ENCODE data around the gene KAZN. TPM values are rescaled to one million over a fixed set of nuclear protein-coding genes. Genes with fewer than 3 reads are reported as not detected.

KAZN gene
- total RNA-seq, 1 donor from 2014 or later: 5.7 TPM

DNA sequence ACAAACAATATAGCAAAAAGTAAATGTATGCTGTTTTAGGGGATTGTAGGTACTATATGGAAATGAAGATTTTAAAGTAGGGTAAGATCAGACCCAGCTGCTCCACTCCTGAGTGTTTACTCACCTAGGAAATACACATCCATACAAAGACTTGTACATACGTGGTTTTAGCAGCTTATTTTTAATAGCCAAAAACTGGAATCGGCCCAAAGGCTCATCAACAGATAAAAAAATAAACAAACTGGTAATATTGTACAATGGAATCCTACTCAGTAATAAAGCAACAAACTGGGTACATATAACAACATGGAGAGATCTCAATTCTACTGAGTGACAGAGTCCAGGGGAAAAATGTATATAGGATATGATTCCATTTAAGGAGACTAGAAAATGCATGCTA, 375.9 kb downstream of the KAZN start:
- DNase-seq (ENCODE audit: low read depth): no peak
- TF ChIP-seq, protein P1, sequence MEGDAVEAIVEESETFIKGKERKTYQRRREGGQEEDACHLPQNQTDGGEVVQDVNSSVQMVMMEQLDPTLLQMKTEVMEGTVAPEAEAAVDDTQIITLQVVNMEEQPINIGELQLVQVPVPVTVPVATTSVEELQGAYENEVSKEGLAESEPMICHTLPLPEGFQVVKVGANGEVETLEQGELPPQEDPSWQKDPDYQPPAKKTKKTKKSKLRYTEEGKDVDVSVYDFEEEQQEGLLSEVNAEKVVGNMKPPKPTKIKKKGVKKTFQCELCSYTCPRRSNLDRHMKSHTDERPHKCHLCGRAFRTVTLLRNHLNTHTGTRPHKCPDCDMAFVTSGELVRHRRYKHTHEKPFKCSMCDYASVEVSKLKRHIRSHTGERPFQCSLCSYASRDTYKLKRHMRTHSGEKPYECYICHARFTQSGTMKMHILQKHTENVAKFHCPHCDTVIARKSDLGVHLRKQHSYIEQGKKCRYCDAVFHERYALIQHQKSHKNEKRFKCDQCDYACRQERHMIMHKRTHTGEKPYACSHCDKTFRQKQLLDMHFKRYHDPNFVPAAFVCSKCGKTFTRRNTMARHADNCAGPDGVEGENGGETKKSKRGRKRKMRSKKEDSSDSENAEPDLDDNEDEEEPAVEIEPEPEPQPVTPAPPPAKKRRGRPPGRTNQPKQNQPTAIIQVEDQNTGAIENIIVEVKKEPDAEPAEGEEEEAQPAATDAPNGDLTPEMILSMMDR (conservative IDR thresholded peaks at IDR 0.05; ENCODE audit: low read depth, low read length): no peak
- H3K4me3 ChIP-seq (ENCODE audit: low read depth, low read length): no peak overlapping the region

DNA sequence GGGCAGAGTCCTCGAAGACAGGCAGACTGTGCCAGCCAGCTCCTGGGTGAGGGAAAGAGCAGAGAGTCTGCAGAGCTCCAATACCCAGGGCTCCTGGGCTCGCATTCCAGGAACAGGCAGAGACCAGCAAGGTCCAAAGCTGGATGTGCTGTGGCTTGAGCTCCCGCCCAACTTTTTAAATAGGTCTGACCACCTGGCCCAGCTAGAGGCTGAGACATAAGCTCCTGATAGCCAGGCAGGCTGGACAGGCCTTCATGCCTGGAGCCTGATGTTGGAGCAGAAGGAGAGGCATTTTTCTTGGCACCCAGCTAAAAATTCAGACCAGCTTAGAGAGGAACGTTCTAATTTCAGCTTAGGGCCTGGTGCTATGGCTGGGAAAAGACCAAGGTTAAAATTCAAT, 376.6 kb downstream of the KAZN start:
- TF ChIP-seq, protein P1 (conservative IDR thresholded peaks at IDR 0.05; ENCODE audit: low read depth, low read length): no peak
- H3K4me3 ChIP-seq (ENCODE audit: low read depth, low read length): no peak overlapping the region
- no peak for DNase-seq (ENCODE audit: low read depth)

DNA sequence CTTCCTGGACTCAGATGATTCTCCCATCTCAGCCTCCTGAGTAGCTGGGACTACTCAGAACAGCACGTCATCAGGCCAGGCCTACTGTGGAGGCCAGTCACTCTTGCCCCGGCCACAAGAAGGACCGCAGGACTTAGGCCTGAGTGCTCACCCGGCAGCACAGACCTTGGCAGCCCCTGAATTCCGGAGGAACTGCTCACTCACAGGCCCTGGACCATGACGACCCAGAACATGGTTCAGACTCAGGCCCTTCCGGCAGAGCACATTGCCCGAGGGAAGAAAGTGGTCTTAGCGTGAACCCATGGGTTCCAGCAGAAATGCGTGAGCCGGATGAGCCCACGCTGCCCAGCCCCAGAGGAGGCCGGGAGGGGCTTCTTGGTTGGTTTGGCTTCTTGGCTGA, 377.8 kb downstream of the KAZN start:
- peak; percentile 94 for DNase-seq (ENCODE audit: low read depth)
- TF ChIP-seq, protein P1 (conservative IDR thresholded peaks at IDR 0.05; ENCODE audit: low read depth, low read length): no peak
- no peak overlapping the region for H3K4me3 ChIP-seq (ENCODE audit: low read depth, low read length)

DNA sequence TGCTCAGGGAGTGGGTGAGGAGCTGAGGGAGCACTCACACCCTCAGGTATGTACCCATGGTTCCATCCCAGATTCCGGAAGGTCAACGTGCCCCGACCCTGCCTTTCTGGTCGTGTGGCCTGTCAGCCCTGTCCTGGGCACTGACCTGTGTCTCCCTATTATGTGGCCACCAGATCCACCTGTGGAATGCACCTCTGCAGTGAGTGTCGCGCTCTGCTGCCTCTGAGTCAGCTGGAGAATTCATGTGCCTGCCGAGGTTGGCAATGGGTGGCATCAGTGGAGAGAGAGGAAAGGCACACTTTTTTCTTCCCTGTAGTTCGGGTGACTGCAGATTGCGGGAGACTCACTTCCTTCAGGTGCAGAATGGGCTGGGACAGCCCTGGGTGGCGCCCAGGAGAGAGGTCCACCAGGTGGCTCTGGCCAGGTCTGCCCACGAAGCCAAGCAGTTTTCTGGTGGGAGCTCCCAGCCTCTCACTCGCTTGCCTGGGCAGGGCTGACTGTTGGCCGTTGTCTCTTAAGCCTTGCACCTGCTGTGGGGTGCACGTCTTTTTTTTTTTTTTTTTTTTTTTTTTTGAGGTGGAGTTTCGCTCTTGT, 378.9 kb downstream of the KAZN start:
- peak; percentile 85 for DNase-seq (ENCODE audit: low read depth)
- H3K4me3 ChIP-seq (ENCODE audit: low read depth, low read length): no peak overlapping the region
- TF ChIP-seq, protein P1 (conservative IDR thresholded peaks at IDR 0.05; ENCODE audit: low read depth, low read length): no peak

DNA sequence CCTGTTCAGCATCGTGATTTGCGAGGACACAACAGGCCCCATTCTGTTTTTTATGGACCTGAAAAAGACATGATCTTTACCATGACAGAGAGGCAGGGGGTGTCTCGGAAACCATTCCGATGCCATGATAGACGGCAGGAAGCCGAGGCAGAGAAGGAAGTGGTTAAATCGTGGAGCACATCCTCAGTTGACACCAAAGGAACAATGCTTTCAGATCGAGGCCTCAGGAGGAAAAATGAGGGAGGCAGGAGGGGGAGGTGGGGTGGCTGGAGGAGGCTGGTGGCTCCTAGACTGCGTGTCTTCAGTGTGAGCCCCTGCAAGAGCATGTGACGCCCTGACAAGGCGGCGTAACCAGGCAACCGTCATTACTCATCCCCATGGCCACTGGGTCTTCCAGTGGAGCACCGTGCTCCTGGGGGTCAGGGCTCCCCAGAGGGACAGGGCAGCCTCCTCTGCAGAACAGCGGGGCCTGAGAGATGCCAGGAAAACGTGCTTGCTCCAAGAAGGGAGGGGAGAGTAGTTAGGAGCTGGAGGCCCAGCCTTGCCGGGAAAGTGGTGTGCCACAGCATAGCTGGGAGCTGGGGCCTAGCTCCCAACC, 382.2 kb downstream of the KAZN start:
- H3K4me3 ChIP-seq (ENCODE audit: low read depth, low read length): no peak overlapping the region
- TF ChIP-seq, protein P1 (conservative IDR thresholded peaks at IDR 0.05; ENCODE audit: low read depth, low read length): no peak
- DNase-seq (ENCODE audit: low read depth): no peak

DNA sequence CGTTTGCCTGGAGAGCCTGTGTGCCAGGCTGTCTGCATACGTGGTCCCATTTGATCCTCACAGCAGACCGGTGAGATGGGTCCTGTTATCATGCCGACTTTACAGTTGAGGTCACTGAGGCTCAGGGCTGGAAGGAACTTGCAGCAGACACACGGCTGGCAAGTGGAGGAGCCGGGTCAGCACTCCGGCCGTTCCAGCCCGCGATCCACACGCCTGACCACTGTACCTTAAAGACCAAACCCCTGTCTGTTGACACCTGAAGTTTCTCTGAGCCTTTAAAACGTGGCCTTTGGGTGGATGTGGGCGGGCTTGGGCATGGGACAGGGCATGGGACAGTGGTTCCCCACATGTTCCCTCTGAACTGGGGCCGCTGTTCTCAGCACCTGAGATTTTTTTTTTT, 383.5 kb downstream of the KAZN start:
- no peak overlapping the region for H3K4me3 ChIP-seq (ENCODE audit: low read depth, low read length)
- no peak for DNase-seq (ENCODE audit: low read depth)
- TF ChIP-seq, protein P1 (conservative IDR thresholded peaks at IDR 0.05; ENCODE audit: low read depth, low read length): no peak

DNA sequence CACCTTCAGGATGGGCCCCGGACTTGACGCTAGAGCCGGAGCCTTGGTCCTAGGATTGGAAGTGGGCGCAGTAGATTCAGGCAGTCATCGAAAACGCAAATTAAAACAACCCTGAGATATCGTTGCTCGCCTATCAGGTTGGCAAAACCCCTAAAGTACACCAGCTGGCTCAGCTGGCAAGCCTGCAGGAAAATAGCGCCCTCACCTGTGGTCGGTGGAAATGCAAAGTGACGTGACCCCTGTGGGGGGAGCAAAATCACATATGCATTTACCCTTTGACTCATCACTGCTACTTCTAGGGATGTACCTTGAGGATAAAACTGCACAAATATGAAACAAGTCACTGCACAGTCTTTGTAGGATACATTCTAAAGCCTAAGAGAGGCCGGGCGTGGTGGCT, 384.8 kb downstream of the KAZN start:
- no peak for DNase-seq (ENCODE audit: low read depth)
- H3K4me3 ChIP-seq (ENCODE audit: low read depth, low read length): no peak overlapping the region
- TF ChIP-seq, protein P1 (conservative IDR thresholded peaks at IDR 0.05; ENCODE audit: low read depth, low read length): peak; percentile 15

Measured in epithelial cell of proximal tubule (primary cell).